ENCODE data around the gene GAS2L1.

The GAS2L1 gene

GRCh38 chr22:29284196-29284595, 22.3 kb upstream of the GAS2L1 start:
- TF ChIP-seq CTCF (IDR thresholded peaks at IDR 0.05; ENCODE audit: insufficient read depth, low read length) (no peak), GABPA (IDR thresholded peaks at IDR 0.05; ENCODE audit: low read depth) (no peak), REST (IDR thresholded peaks at IDR 0.05; ENCODE audit: insufficient replicate concordance, low read depth) (no peak), SPI1 (IDR thresholded peaks at IDR 0.05; ENCODE audit: borderline replicate concordance, low read depth) (no peak), POLR2AphosphoS5 (IDR thresholded peaks at IDR 0.05; ENCODE audit: low read depth) (no peak)
- H3K27ac ChIP-seq (replicated peaks) = no peak overlapping the region
- DNase-seq (ENCODE audit: low read depth in 1 of 2, low spot score in 1 of 2) = no peak
- H3K4me3 ChIP-seq (replicated peaks; ENCODE audit: insufficient read depth, low read length) = no peak overlapping the region
- no peaks in the 10 kb centered on the region for H3K27me3 ChIP-seq (ENCODE audit: insufficient read depth, poor library complexity, severe bottlenecking)

GRCh38 chr22:29288837-29289236, 17.6 kb upstream of the GAS2L1 start:
- Histone ChIP-seq H3K27me3 (ENCODE audit: insufficient read depth, poor library complexity, severe bottlenecking) (no peaks in the 10 kb centered on the region), H3K27ac (replicated peaks) (no peak overlapping the region), H3K4me3 (replicated peaks; ENCODE audit: insufficient read depth, low read length) (no peak overlapping the region)
- TF ChIP-seq REST (IDR thresholded peaks at IDR 0.05; ENCODE audit: insufficient replicate concordance, low read depth) (no peak), CTCF (IDR thresholded peaks at IDR 0.05; ENCODE audit: insufficient read depth, low read length) (no peak), POLR2AphosphoS5 (IDR thresholded peaks at IDR 0.05; ENCODE audit: low read depth) (no peak), GABPA (IDR thresholded peaks at IDR 0.05; ENCODE audit: low read depth) (no peak), SPI1 (IDR thresholded peaks at IDR 0.05; ENCODE audit: borderline replicate concordance, low read depth) (no peak)
- no peak for DNase-seq (ENCODE audit: low read depth in 1 of 2, low spot score in 1 of 2)

- TF ChIP-seq POLR2AphosphoS5 (IDR thresholded peaks at IDR 0.05; ENCODE audit: low read depth) (no peak), GABPA (IDR thresholded peaks at IDR 0.05; ENCODE audit: low read depth) (no peak), CTCF (IDR thresholded peaks at IDR 0.05; ENCODE audit: insufficient read depth, low read length) (no peak), SPI1 (IDR thresholded peaks at IDR 0.05; ENCODE audit: borderline replicate concordance, low read depth) (no peak)
- Histone ChIP-seq H3K27me3 (ENCODE audit: insufficient read depth, poor library complexity, severe bottlenecking) (no peaks in the 10 kb centered on the region), H3K27ac (replicated peaks) (no peak overlapping the region), H3K4me3 (replicated peaks; ENCODE audit: insufficient read depth, low read length) (no peak overlapping the region)
- no peak for DNase-seq (ENCODE audit: low read depth in 1 of 2, low spot score in 1 of 2)
These were observed 16.4 kb upstream of the GAS2L1 start for GRCh38 chr22:29290061-29290460.

- DNase-seq (ENCODE audit: low read depth in 1 of 2, low spot score in 1 of 2) = no peak
- TF ChIP-seq CTCF (IDR thresholded peaks at IDR 0.05; ENCODE audit: insufficient read depth, low read length) = no peak
- no peak for TF ChIP-seq POLR2AphosphoS5 (IDR thresholded peaks at IDR 0.05; ENCODE audit: low read depth)
- no peak for TF ChIP-seq GABPA (IDR thresholded peaks at IDR 0.05; ENCODE audit: low read depth)
- TF ChIP-seq SPI1 (IDR thresholded peaks at IDR 0.05; ENCODE audit: borderline replicate concordance, low read depth) = no peak
- no peak for TF ChIP-seq REST (IDR thresholded peaks at IDR 0.05; ENCODE audit: insufficient replicate concordance, low read depth)
- Histone ChIP-seq H3K4me3 (replicated peaks; ENCODE audit: insufficient read depth, low read length) (no peak overlapping the region), H3K27me3 (ENCODE audit: insufficient read depth, poor library complexity, severe bottlenecking) (no peaks in the 10 kb centered on the region), H3K27ac (replicated peaks) (no peak overlapping the region)
These were observed 15.2 kb upstream of the GAS2L1 start for GRCh38 chr22:29291215-29291614.

All from HL-60 (cell line).